ENCODE data around the gene PDE4D. TPM values are rescaled to one million over a fixed set of nuclear protein-coding genes. Genes with fewer than 3 reads are reported as not detected.
A peak's percentile ranks its signal among the peaks of the same experiment; 100 is the strongest.

Gene PDE4D
- total RNA-seq, 1 donor: 19.9 TPM

DNA sequence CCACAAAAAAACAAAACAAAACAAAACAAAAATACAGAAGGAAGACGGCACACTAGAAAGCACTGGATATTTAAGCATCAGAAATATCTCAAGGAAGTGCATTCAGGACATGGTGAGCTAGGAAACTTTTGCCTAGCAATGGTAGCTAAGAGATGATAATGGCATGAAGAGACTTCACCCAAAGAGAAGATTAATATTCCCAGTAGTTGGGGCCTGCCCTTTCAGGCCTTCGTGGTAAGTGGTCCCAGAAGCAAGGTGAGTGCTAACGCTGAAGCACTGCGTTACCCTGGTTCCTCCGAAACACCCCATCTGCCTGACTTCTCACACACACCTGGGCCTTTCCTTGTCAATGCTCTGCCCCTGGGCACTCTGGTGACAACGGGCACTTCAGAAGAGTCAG is 725.5 kb downstream of the PDE4D start:
- no peaks in the 10 kb centered on the region for H4K20me1 ChIP-seq (ENCODE audit: insufficient read depth, low read length)
- H2AFZ ChIP-seq (ENCODE audit: low read length): peak overlapping the region; percentile 47
- H3K4me2 ChIP-seq (ENCODE audit: insufficient read depth, low read length): no peak overlapping the region
- H3K36me3 ChIP-seq (ENCODE audit: insufficient read depth, low read length): no peaks in the 10 kb centered on the region
- H3K27me3 ChIP-seq (ENCODE audit: insufficient read depth, low read length): no peaks in the 10 kb centered on the region
- H3K4me1 ChIP-seq (ENCODE audit: insufficient read depth, low read length): peaks cover 15% of the 10 kb centered on the region
- TF ChIP-seq, protein P1, sequence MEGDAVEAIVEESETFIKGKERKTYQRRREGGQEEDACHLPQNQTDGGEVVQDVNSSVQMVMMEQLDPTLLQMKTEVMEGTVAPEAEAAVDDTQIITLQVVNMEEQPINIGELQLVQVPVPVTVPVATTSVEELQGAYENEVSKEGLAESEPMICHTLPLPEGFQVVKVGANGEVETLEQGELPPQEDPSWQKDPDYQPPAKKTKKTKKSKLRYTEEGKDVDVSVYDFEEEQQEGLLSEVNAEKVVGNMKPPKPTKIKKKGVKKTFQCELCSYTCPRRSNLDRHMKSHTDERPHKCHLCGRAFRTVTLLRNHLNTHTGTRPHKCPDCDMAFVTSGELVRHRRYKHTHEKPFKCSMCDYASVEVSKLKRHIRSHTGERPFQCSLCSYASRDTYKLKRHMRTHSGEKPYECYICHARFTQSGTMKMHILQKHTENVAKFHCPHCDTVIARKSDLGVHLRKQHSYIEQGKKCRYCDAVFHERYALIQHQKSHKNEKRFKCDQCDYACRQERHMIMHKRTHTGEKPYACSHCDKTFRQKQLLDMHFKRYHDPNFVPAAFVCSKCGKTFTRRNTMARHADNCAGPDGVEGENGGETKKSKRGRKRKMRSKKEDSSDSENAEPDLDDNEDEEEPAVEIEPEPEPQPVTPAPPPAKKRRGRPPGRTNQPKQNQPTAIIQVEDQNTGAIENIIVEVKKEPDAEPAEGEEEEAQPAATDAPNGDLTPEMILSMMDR (IDR thresholded peaks at IDR 0.05; ENCODE audit: extremely low read depth, low read depth, low read length): no peak
- H3K27ac ChIP-seq (ENCODE audit: low read depth, low read length): no peak overlapping the region
- no peak for DNase-seq (ENCODE audit: insufficient read length, low spot score, missing footprints)
- H3K4me3 ChIP-seq (ENCODE audit: insufficient read depth, low read length): no peak overlapping the region
- no peaks in the 10 kb centered on the region for H3K79me2 ChIP-seq (ENCODE audit: insufficient read depth, low read length)
- no peaks in the 10 kb centered on the region for H3K9me3 ChIP-seq (ENCODE audit: low read depth, low read length)

DNA sequence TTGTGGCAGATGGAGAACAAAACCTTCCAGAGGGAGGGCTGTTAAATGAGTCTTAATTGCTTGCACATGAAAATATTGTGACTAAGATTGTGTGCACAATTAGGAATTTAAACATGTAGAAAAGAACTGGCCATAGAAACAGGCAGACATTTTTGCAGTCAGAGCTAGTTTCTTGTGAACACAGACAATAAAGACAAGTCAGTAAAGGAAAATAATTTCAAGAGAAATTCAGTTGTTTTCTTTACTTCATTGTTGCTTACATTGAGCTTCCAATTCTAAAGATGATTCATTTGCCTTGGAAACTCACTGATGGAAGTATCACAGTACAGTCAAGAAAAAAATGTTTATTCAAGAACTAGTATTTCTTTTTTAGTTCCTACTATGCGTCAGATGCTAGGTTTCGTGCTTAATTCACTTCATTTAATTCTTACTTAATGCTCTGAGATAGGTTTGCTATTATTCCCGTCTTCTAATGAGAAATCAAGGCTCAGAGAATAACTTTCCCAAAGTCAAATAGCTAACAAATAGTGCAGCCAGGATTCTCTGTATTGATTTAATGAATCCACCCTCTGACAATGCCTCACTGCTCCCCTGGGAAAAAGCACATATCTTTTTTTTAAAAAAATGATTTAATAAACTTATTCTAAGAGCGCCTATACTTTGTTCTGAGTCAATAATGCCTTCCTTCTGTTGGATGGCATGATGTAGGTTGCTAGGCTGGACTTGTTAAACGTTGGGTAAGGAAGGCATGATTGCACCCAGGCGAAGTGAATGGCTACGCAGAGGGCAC is 729.3 kb downstream of the PDE4D start:
- Histone ChIP-seq H3K79me2 (ENCODE audit: insufficient read depth, low read length) (no peaks in the 10 kb centered on the region), H3K27ac (ENCODE audit: low read depth, low read length) (peak overlapping the region; percentile 83), H3K27me3 (ENCODE audit: insufficient read depth, low read length) (no peaks in the 10 kb centered on the region), H3K9me3 (ENCODE audit: low read depth, low read length) (no peaks in the 10 kb centered on the region), H4K20me1 (ENCODE audit: insufficient read depth, low read length) (no peaks in the 10 kb centered on the region), H3K4me3 (ENCODE audit: insufficient read depth, low read length) (peak overlapping the region; percentile 41), H3K36me3 (ENCODE audit: insufficient read depth, low read length) (no peaks in the 10 kb centered on the region), H2AFZ (ENCODE audit: low read length) (peak overlapping the region; percentile 54), H3K4me2 (ENCODE audit: insufficient read depth, low read length) (peak overlapping the region; percentile 66), H3K4me1 (ENCODE audit: insufficient read depth, low read length) (peaks cover 15% of the 10 kb centered on the region)
- peak; percentile 66 for DNase-seq (ENCODE audit: insufficient read length, low spot score, missing footprints)
- TF ChIP-seq, protein P1 (IDR thresholded peaks at IDR 0.05; ENCODE audit: extremely low read depth, low read depth, low read length): no peak

DNA sequence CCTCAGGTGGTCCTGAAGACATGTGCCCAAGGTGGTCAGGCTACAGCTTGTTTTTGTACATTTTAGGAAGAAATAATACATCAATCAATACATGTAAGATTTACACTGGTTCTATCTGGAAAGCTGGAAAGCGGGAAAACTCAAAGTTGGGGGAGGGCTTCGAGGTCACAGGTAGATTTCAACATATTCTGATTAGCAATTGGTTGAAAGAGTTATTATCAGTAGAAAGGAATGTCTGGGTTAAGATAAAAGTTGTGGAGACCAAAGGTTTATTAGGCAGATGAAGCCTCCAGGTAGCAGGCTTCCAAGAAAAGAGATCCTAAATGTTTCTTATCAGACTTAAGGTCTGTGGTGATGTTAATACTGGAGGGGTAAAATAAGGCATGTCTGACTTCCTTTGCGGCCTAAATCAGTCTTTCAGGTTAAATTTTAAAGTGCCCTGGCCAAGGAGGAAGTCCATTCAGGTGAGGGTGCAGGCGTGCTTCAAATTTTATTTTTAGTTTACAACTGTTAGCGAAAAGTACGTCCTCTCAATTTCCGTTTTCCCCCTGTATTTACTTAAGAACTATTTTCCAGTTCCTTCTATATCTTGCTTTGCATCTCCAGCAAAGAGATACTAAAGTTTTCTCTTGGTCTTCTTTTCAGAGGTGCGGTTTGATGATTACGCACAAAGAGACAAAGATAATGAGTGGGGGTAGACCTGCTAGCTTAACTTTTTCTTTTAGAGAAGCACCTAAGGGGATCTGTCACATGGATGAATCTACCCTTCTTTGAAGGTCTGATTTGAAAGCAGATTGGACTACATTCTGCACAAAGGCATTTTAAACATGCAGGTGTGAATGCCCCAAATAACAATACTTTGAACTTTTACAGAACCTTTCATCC is 732.1 kb downstream of the PDE4D start:
- H3K27me3 ChIP-seq (ENCODE audit: insufficient read depth, low read length): no peaks in the 10 kb centered on the region
- H3K36me3 ChIP-seq (ENCODE audit: insufficient read depth, low read length): no peaks in the 10 kb centered on the region
- H3K9me3 ChIP-seq (ENCODE audit: low read depth, low read length): no peaks in the 10 kb centered on the region
- H3K4me1 ChIP-seq (ENCODE audit: insufficient read depth, low read length): peaks cover 15% of the 10 kb centered on the region
- H3K4me2 ChIP-seq (ENCODE audit: insufficient read depth, low read length): no peak overlapping the region
- no peak overlapping the region for H3K27ac ChIP-seq (ENCODE audit: low read depth, low read length)
- H3K79me2 ChIP-seq (ENCODE audit: insufficient read depth, low read length): no peaks in the 10 kb centered on the region
- H3K4me3 ChIP-seq (ENCODE audit: insufficient read depth, low read length): no peak overlapping the region
- no peaks in the 10 kb centered on the region for H4K20me1 ChIP-seq (ENCODE audit: insufficient read depth, low read length)
- no peak for DNase-seq (ENCODE audit: insufficient read length, low spot score, missing footprints)
- H2AFZ ChIP-seq (ENCODE audit: low read length): no peak overlapping the region
- TF ChIP-seq, protein P1 (IDR thresholded peaks at IDR 0.05; ENCODE audit: extremely low read depth, low read depth, low read length): no peak

Data from osteoblast (primary cell).